Measurements from ENCODE around the gene PLOD1. TPM values are rescaled to one million over a fixed set of nuclear protein-coding genes. Genes with fewer than 3 reads are reported as not detected.

PLOD1 gene
- polyA plus RNA-seq, 1 donor from 2014 or later: 2.1 TPM

DNA sequence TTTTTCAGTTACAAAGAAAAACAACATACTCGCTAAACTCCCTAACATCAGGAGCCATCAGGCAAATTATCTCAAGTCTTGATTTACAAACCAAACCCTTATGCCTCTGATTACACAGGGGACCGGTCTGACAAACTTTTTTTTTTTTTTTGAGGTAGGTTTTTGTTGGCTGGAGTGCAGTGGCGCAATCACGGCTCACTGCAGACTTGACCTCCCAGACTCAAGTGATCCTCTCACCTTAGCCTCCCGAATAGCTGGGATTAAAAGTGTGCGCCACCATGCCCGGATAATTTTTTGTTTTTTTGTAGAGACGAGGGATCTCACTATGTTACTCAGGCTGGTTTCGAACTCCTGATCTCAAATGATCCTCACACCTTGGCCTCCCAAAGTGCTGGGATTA, 81.0 kb downstream of the PLOD1 start:
- Histone ChIP-seq H3K4me2 (ENCODE audit: low read length) (no peak overlapping the region), H3K36me3 (ENCODE audit: insufficient read depth, low read length) (peaks cover 10% of the 10 kb centered on the region), H3K27ac (ENCODE audit: low read length) (no peak overlapping the region), H2AFZ (ENCODE audit: low read depth, low read length) (no peak overlapping the region), H3K79me2 (replicated peaks; ENCODE audit: insufficient read depth, low read length) (peaks cover 8% of the 10 kb centered on the region), H4K20me1 (ENCODE audit: insufficient read depth) (no peaks in the 10 kb centered on the region), H3K9ac (ENCODE audit: low read length) (no peak overlapping the region), H3K9me3 (ENCODE audit: low read length) (no peaks in the 10 kb centered on the region), H3K9me2 (ENCODE audit: insufficient read depth, low read length) (no peaks in the 10 kb centered on the region), H3F3A (ENCODE audit: insufficient read depth, low read length, poor library complexity, severe bottlenecking) (no peaks in the 10 kb centered on the region), H3K4me3 (ENCODE audit: low read length) (no peak overlapping the region), H3K27me3 (ENCODE audit: insufficient read depth, low read depth, low read length) (no peaks in the 10 kb centered on the region)
- TF ChIP-seq MXI1 (conservative IDR thresholded peaks at IDR 0.05; ENCODE audit: poor library complexity, severe bottlenecking) (no peak), SMC3 (conservative IDR thresholded peaks at IDR 0.05; ENCODE audit: poor library complexity) (no peak), POLR2AphosphoS5 (IDR thresholded peaks at IDR 0.05) (no peak), TAF1 (IDR thresholded peaks at IDR 0.05; ENCODE audit: low read depth) (no peak), EZH2 (IDR thresholded peaks at IDR 0.05; ENCODE audit: borderline replicate concordance, insufficient read depth, low read length, poor library complexity, severe bottlenecking) (no peak), EP300 (conservative IDR thresholded peaks at IDR 0.05; ENCODE audit: poor library complexity, severe bottlenecking) (no peak), RAD21 (conservative IDR thresholded peaks at IDR 0.05) (no peak)
- TF ChIP-seq, protein P1, sequence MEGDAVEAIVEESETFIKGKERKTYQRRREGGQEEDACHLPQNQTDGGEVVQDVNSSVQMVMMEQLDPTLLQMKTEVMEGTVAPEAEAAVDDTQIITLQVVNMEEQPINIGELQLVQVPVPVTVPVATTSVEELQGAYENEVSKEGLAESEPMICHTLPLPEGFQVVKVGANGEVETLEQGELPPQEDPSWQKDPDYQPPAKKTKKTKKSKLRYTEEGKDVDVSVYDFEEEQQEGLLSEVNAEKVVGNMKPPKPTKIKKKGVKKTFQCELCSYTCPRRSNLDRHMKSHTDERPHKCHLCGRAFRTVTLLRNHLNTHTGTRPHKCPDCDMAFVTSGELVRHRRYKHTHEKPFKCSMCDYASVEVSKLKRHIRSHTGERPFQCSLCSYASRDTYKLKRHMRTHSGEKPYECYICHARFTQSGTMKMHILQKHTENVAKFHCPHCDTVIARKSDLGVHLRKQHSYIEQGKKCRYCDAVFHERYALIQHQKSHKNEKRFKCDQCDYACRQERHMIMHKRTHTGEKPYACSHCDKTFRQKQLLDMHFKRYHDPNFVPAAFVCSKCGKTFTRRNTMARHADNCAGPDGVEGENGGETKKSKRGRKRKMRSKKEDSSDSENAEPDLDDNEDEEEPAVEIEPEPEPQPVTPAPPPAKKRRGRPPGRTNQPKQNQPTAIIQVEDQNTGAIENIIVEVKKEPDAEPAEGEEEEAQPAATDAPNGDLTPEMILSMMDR (IDR thresholded peaks at IDR 0.05; ENCODE audit: poor library complexity, severe bottlenecking): no peak
- TF ChIP-seq, protein P2, sequence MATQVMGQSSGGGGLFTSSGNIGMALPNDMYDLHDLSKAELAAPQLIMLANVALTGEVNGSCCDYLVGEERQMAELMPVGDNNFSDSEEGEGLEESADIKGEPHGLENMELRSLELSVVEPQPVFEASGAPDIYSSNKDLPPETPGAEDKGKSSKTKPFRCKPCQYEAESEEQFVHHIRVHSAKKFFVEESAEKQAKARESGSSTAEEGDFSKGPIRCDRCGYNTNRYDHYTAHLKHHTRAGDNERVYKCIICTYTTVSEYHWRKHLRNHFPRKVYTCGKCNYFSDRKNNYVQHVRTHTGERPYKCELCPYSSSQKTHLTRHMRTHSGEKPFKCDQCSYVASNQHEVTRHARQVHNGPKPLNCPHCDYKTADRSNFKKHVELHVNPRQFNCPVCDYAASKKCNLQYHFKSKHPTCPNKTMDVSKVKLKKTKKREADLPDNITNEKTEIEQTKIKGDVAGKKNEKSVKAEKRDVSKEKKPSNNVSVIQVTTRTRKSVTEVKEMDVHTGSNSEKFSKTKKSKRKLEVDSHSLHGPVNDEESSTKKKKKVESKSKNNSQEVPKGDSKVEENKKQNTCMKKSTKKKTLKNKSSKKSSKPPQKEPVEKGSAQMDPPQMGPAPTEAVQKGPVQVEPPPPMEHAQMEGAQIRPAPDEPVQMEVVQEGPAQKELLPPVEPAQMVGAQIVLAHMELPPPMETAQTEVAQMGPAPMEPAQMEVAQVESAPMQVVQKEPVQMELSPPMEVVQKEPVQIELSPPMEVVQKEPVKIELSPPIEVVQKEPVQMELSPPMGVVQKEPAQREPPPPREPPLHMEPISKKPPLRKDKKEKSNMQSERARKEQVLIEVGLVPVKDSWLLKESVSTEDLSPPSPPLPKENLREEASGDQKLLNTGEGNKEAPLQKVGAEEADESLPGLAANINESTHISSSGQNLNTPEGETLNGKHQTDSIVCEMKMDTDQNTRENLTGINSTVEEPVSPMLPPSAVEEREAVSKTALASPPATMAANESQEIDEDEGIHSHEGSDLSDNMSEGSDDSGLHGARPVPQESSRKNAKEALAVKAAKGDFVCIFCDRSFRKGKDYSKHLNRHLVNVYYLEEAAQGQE (IDR thresholded peaks at IDR 0.05; ENCODE audit: borderline replicate concordance): no peak

- no peak overlapping the region for H3K4me3 ChIP-seq (ENCODE audit: low read length)
- H2AFZ ChIP-seq (ENCODE audit: low read depth, low read length): no peak overlapping the region
- no peaks in the 10 kb centered on the region for H3K9me2 ChIP-seq (ENCODE audit: insufficient read depth, low read length)
- TF ChIP-seq EZH2 (IDR thresholded peaks at IDR 0.05; ENCODE audit: borderline replicate concordance, insufficient read depth, low read length, poor library complexity, severe bottlenecking) (no peak), MXI1 (conservative IDR thresholded peaks at IDR 0.05; ENCODE audit: poor library complexity, severe bottlenecking) (no peak), POLR2AphosphoS5 (IDR thresholded peaks at IDR 0.05) (no peak), SMC3 (conservative IDR thresholded peaks at IDR 0.05; ENCODE audit: poor library complexity) (no peak)
- no peaks in the 10 kb centered on the region for H4K20me1 ChIP-seq (ENCODE audit: insufficient read depth)
- H3K27ac ChIP-seq (ENCODE audit: low read length): peak overlapping the region; percentile 42
- no peaks in the 10 kb centered on the region for H3F3A ChIP-seq (ENCODE audit: insufficient read depth, low read length, poor library complexity, severe bottlenecking)
- no peak overlapping the region for H3K4me2 ChIP-seq (ENCODE audit: low read length)
- H3K9me3 ChIP-seq (ENCODE audit: low read length): no peaks in the 10 kb centered on the region
- H3K27me3 ChIP-seq (ENCODE audit: insufficient read depth, low read depth, low read length): no peaks in the 10 kb centered on the region
- no peak overlapping the region for H3K9ac ChIP-seq (ENCODE audit: low read length)
- H3K36me3 ChIP-seq (ENCODE audit: insufficient read depth, low read length): peaks cover 10% of the 10 kb centered on the region
- H3K79me2 ChIP-seq (replicated peaks; ENCODE audit: insufficient read depth, low read length): peaks cover 8% of the 10 kb centered on the region
These were observed 81.7 kb downstream of the PLOD1 start for GRCh38 chr1:12016182-12016581.
